PFSK-1 (cell line): ENCODE measurements around the gene SNAI1.

ENCODE experiments used
- FOXP2 ChIP-seq: optimal IDR thresholded peaks from 2 replicates; pipeline ENCODE3; 2011; ENCODE audit warnings: borderline replicate concordance, control low read depth, inconsistent platforms; ENCODE audit not compliant: insufficient read depth; ENCODE audit errors: extremely low read length, extremely low read depth
- POLR2AphosphoS5 ChIP-seq: IDR thresholded peaks from 2 replicates; pipeline ENCODE4 v1.6.1; 2012; ENCODE audit warnings: low read depth, mild to moderate bottlenecking, control low read depth, low read length, moderate library complexity
- REST ChIP-seq, 2 experiments: IDR thresholded peaks; 2 replicates each; pipeline versions ENCODE4 v1.6.1 to v1.8.0; 2011 to 2012; ENCODE audit warnings: low read depth in 2 of 2, low read length in 2 of 2, control low read depth in 1 of 2, inconsistent platforms in 1 of 2, mild to moderate bottlenecking in 1 of 2, moderate library complexity in 1 of 2; ENCODE audit not compliant: insufficient read depth in 1 of 2
- SIN3A ChIP-seq: IDR thresholded peaks from 2 replicates; pipeline ENCODE4 v1.6.1; 2012; ENCODE audit warnings: mild to moderate bottlenecking, low read length, moderate library complexity, borderline replicate concordance; ENCODE audit not compliant: insufficient read depth
- TAF1 ChIP-seq: IDR thresholded peaks from 2 replicates; pipeline ENCODE4 v1.6.1; 2012; ENCODE audit warnings: low read length, control low read depth, borderline replicate concordance; ENCODE audit not compliant: insufficient read depth

Gene SNAI1

GRCh38 chr20:50029083-50029696 lies 46.4 kb downstream of the SNAI1 start:
- TF ChIP-seq FOXP2 (no peak), TAF1 (no peak), REST (IDR thresholded peaks at IDR 0.05; ENCODE audit: insufficient read depth in 1 of 2, low read depth in 2 of 2, low read length in 2 of 2) (no peak)

GRCh38 chr20:50029697-50030461 lies 47.1 kb downstream of the SNAI1 start:
- TF ChIP-seq SIN3A (no peak), POLR2AphosphoS5 (no peak), TAF1 (no peak), REST (IDR thresholded peaks at IDR 0.05; ENCODE audit: insufficient read depth in 1 of 2, low read depth in 2 of 2, low read length in 2 of 2) (no peak), FOXP2 (no peak)

GRCh38 chr20:50032955-50033666 lies 50.3 kb downstream of the SNAI1 start:
- no peak for TF ChIP-seq REST (IDR thresholded peaks at IDR 0.05; ENCODE audit: insufficient read depth in 1 of 2, low read depth in 2 of 2, low read length in 2 of 2)
- TF ChIP-seq FOXP2, result no peak
- TF ChIP-seq TAF1, result no peak

GRCh38 chr20:50034567-50035180 lies 51.9 kb downstream of the SNAI1 start:
- no peak for TF ChIP-seq SIN3A
- no peak for TF ChIP-seq FOXP2
- no peak for TF ChIP-seq REST (IDR thresholded peaks at IDR 0.05; ENCODE audit: insufficient read depth in 1 of 2, low read depth in 2 of 2, low read length in 2 of 2)
- TF ChIP-seq TAF1, result no peak
- TF ChIP-seq POLR2AphosphoS5, result no peak
